HG02870 (cell line): ENCODE measurements around the gene LIPH.
"Not testable (repeated sequence)": the region's sequence is repeated elsewhere in the genome, so short reads cannot be mapped to it uniquely, and the experiment has no call there.

ENCODE experiments used
- ATAC-seq: cut with Tn5 transposase; IDR thresholded peaks from one replicate; pipeline ENCODE4 v1.9.1; 2021; ENCODE audit warnings: mild to moderate bottlenecking, moderate library complexity; ENCODE audit not compliant: unreplicated experiment

LIPH gene

GRCh38 chr3:185490241-185490640 lies 62.1 kb downstream of the LIPH start:
- ATAC-seq: no peak

GRCh38 chr3:185489462-185489861 lies 62.9 kb downstream of the LIPH start:
- no peak for ATAC-seq

- no peak for ATAC-seq
Observed at GRCh38 chr3:185488465-185488864, 63.9 kb downstream of the LIPH start.

GRCh38 chr3:185486394-185486793 lies 66.0 kb downstream of the LIPH start:
- ATAC-seq: no peak

- ATAC-seq: no peak
Observed at GRCh38 chr3:185484296-185484695, 68.1 kb downstream of the LIPH start.

GRCh38 chr3:185479373-185479945 lies 72.9 kb downstream of the LIPH start:
- no peak for ATAC-seq

GRCh38 chr3:185477316-185477715 lies 75.1 kb downstream of the LIPH start:
- ATAC-seq: no peak

- ATAC-seq: not testable (repeated sequence)
Observed at GRCh38 chr3:185474922-185475321, 77.5 kb downstream of the LIPH start.

GRCh38 chr3:185473290-185473815 lies 79.0 kb downstream of the LIPH start:
- ATAC-seq: no peak

GRCh38 chr3:185470323-185470722 lies 82.1 kb downstream of the LIPH start:
- ATAC-seq: no peak

GRCh38 chr3:185469542-185469941 lies 82.8 kb downstream of the LIPH start:
- ATAC-seq: no peak

GRCh38 chr3:185466123-185466522 lies 86.3 kb downstream of the LIPH start:
- ATAC-seq: not testable (repeated sequence)

- no peak for ATAC-seq
Observed at GRCh38 chr3:185465471-185465870, 86.9 kb downstream of the LIPH start.

- ATAC-seq: no peak
Observed at GRCh38 chr3:185460719-185461350, 91.6 kb downstream of the LIPH start.

GRCh38 chr3:185460309-185460708 lies 92.1 kb downstream of the LIPH start:
- ATAC-seq: no peak

- ATAC-seq: no peak
Observed at GRCh38 chr3:185457376-185457775, 95.0 kb downstream of the LIPH start.
